ENCODE data around the gene CALML6.

- TF ChIP-seq CTCF (conservative IDR thresholded peaks at IDR 0.05; ENCODE audit: low read length) (no peak), EZH2phosphoT487 (IDR thresholded peaks at IDR 0.05; ENCODE audit: borderline replicate concordance) (no peak)
These were observed 51.1 kb downstream of the CALML6 start for GRCh38 chr1:1966071-1966740.
